Right cardiac atrium (tissue), 5 donors: ENCODE measurements around the gene CMSS1. TPM values are rescaled to one million over a fixed set of nuclear protein-coding genes. Genes with fewer than 3 reads are reported as not detected.
"Not testable (repeated sequence)": the region's sequence is repeated elsewhere in the genome, so short reads cannot be mapped to it uniquely, and the experiment has no call there.

Experiments
- ATAC-seq, 2 donors: fragments of 200-7000 bp; cut with Tn5 transposase; one replicate each; pipeline versions ENCODE4 v1.8.0 to v1.9.1; 2020; ENCODE audit warnings: moderate library complexity in 2 of 2, mild to moderate bottlenecking in 1 of 2
- DNase-seq, 3 donors: peaks; one replicate each; pipeline ENCODE4 v3.0.0-alpha.2; 2020
- H3K27ac ChIP-seq: one replicate; pipeline ENCODE4 v1.5.1; 2013; ENCODE audit warnings: mild to moderate bottlenecking, low read length, control low read depth, moderate library complexity
- H3K27me3 ChIP-seq: one replicate; pipeline ENCODE4 v1.6.1; 2013; ENCODE audit not compliant: control insufficient read depth, insufficient read depth
- H3K4me1 ChIP-seq: one replicate; pipeline ENCODE4 v1.6.1; 2013; ENCODE audit warnings: low read length; ENCODE audit not compliant: control insufficient read depth, insufficient read depth
- H3K4me3 ChIP-seq: one replicate; pipeline ENCODE4 v1.5.1; 2013; ENCODE audit warnings: low read length, control low read depth
- H3K9me3 ChIP-seq: one replicate; pipeline ENCODE4 v1.6.1; 2013; ENCODE audit warnings: low read length; ENCODE audit not compliant: control insufficient read depth
- WGBS: extraction: QIAGEN DNeasy Blood & Tissue Kit; methylation state at CpG from one replicate; pipeline ENCODE4 v1.1.7; 2013; 5-methylcytosine and 5-hydroxymethylcytosine counted together
- intact Hi-C, 4 donors: fragments of 100-400 bp; cut with DNase I; formaldehyde crosslinking; loops; one replicate each; pipeline versions ENCODE4 v1.11.0 to v1.14.0; 2022 to 2023
- polyA plus RNA-seq: library from polyadenylated mRNA; stranded (reverse); fragments of 200-250 nt; gene quantifications from one replicate; pipeline ENCODE4 v1.2.3, GENCODE V29; 2013
- total RNA-seq, 4 donors: library from RNA; stranded (reverse); fragmentation: NEBNext Ultra II Directional; extraction: Animal tissue kit (Norgen Biotek cat#: 25700); gene quantifications; one replicate each; pipeline ENCODE4 v1.2.1, GENCODE V29; 2021
- donor health status: healthy with polysubstance abuse.
- donor health status: DM: no; HTN: yes; CAD: no.
- donor health status: DM: no; HTN: no; CAD: no.
- donor health status: DM: no; HTN: yes; CAD: no; lungs with severe emphysema.
- donor health status: DM: yes; HTN: yes; CAD: no.

CMSS1 gene
- total and polyA plus RNA-seq, 5 donors: 18.9 to 33.8 (median 26.6) TPM

DNA sequence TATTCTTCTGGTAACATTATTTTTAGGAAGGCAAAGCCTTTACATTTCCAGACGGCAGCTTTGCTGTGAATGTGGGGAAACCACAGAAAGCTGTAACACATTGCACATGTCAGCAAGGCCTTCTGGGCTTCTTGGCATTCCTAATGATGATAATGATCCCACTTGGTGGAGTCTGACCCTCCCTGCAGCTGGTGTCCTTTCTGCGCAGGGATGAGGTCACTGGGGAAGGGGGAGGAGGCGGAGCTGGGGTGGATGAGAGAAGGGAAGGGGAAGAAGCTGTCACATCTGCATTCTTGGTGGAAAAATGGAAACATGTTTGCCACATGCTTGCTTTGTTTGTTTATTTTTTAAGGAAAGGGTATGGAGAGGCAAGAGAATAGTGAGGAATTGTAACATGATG, 228.0 kb downstream of the CMSS1 start:
- intact Hi-C loops: loop anchor here in 1 of 4 donors (10.0 kb wide), 1 partner anchor 171 kb away; no protein-coding TSS in a partner anchor
- peak; percentile 57 to 80 (median 62) for DNase-seq
- WGBS: 53% methylated on average over 3 of the region's 3 CpGs
- Histone ChIP-seq H3K9me3 (no peaks in the 10 kb centered on the region), H3K27ac (peak overlapping the region; percentile 23), H3K27me3 (no peaks in the 10 kb centered on the region), H3K4me3 (no peak overlapping the region), H3K4me1 (peaks cover 10% of the 10 kb centered on the region)
- peak; percentile 58 to 74 for ATAC-seq

DNA sequence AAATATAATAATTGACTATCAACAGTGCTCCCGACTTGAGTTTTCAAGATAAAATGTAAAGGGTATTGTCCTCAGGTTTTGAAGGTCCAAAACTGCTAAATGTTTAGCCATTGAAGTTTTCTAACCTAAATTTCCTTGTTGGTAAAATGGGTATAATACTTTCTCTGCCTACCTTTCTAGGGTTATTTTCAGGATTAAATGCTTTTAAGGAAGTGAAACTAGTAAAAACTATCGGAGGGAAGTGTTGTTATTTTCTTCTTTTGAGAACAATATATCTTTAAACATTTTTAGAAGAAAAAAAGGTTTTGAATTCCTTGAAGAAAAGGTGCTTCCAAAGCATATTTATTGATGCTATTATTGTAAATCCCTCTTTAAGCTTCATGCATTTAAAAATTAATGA, 229.3 kb downstream of the CMSS1 start:
- Histone ChIP-seq H3K27ac (no peak overlapping the region), H3K4me1 (peaks cover 10% of the 10 kb centered on the region), H3K9me3 (no peaks in the 10 kb centered on the region), H3K27me3 (no peaks in the 10 kb centered on the region), H3K4me3 (no peak overlapping the region)
- DNase-seq (no peak), ATAC-seq (no peak)
- intact Hi-C loops: loop anchor here in 1 of 4 donors (10.0 kb wide), 1 partner anchor 172 kb away; no protein-coding TSS in a partner anchor
- 82% methylated on average over 2 of the region's 2 CpGs for WGBS

DNA sequence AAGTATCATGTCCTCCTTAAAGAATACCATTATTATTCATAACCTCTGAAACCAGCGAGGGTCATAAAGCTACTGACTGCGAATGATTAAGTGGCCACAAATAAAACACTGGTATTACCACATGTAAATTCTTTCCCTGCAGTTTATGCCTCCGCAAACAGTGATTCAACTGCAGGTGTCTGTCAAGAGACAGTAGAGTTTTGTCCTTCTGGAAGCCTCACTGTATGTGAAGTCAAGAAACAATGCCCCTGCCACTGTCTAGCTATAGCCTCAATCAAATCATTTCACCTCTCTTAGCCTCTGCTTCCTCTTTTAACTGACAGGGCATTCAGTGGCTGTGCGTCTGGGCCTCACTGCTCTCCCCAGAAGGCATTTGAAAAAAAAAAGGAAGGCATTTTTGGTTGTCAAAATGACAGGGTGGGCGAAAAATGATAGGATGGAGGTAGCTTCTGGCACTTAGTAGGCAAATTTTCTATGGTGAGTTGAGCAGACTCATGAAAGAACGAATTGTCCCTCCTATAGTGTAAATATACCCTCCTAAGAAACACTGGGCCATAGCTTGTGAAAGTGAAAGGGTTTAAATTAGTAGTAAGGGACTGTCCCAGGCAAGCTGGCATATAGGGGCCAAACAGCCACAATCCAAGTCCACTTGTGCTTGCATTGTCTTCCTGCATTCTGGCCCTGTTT, 229.9 kb downstream of the CMSS1 start:
- DNase-seq (no peak), ATAC-seq (peak; percentile 55 to 58)
- WGBS: 79% methylated on average over 6 of the region's 6 CpGs
- Histone ChIP-seq H3K4me3 (no peak overlapping the region), H3K4me1 (peaks cover 10% of the 10 kb centered on the region), H3K9me3 (no peaks in the 10 kb centered on the region), H3K27ac (peak overlapping the region; percentile 30), H3K27me3 (no peaks in the 10 kb centered on the region)
- intact Hi-C loops: loop anchor here in 1 of 4 donors (10.0 kb wide), 1 partner anchor 173 kb away; no protein-coding TSS in a partner anchor

DNA sequence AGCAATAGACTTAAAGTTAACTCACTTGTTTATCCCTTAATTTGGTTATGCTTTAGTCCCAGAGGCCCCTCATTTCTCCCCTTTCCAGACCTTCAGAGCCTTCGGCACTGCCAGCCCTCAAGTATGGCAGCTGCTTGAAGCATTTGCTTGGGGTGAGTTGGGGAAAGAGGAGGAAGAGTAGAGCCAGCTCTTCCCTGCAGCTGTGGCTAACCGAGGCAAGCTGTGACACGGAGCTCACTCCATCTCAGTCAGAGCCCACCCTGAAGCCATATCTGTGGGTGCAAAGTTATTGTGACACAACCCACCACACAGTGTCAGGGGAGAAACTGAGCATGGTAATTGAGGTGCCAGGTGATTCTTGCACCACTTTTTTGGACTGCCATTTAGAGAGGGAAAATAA, 230.6 kb downstream of the CMSS1 start:
- intact Hi-C loops: loop anchor here in 1 of 4 donors (10.0 kb wide), 1 partner anchor 173 kb away; no protein-coding TSS in a partner anchor
- Histone ChIP-seq H3K27me3 (no peaks in the 10 kb centered on the region), H3K4me3 (no peak overlapping the region), H3K4me1 (peaks cover 8% of the 10 kb centered on the region), H3K9me3 (no peaks in the 10 kb centered on the region), H3K27ac (no peak overlapping the region)
- ATAC-seq (no peak), DNase-seq (no peak)
- 93% methylated on average over 3 of the region's 3 CpGs for WGBS

DNA sequence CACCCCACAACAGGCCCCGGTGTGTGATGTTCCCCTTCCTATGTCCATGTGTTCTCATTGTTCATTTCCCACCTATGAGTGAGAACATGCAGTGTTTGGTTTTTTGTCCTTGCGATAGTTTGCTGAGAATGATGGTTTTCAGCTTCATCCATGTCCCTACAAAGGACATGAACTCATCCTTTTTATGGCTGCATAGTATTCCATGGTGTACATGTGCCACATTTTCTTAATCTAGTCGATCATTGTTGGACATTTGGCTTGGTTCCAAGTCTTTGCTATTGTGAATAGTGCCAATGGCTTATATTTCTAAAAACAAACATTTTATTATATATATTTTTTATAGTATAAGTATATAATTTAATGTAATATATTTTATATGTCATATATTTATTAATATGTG, 233.9 kb downstream of the CMSS1 start:
- H3K27ac ChIP-seq, H3K27me3 ChIP-seq, H3K9me3 ChIP-seq, H3K4me3 ChIP-seq, ATAC-seq, DNase-seq, H3K4me1 ChIP-seq: not testable (repeated sequence)
- WGBS: 96% methylated on average over 3 of the region's 3 CpGs
- intact Hi-C loops: loop anchor here in 1 of 4 donors (10.0 kb wide), 1 partner anchor 207 kb away; no protein-coding TSS in a partner anchor

DNA sequence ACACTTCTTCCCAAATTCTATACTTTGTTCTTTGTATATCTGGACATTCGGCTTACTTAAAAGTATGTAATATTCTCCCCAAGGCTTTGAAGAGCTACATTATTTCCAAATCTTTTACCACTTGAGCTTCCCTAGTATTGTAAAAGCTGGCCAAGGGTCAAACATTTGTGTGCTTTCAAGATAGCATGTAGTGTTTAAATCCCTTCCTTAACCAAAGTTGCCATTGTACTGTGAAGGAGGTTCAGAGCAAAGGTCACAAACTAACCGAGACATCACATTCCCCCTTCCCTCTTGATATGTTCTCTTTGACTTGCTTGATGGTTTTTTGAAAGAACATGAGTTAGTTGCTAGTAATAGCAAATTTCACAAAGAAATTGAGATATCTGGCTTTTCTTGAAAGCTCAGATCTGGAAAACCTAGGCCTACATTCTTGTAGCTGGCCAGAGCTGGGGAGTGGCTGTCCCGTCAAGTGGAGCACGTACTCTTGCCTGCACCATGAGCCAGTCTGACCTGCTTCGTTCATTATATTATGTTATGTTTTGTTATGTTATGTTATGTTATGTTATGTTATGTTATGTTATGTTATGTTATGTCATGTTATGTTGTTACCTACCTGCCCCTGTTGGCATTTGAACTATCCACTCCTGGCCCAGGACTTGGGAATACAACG, 236.4 kb downstream of the CMSS1 start:
- Histone ChIP-seq H3K4me3 (no peak overlapping the region), H3K27ac (no peak overlapping the region), H3K27me3 (no peaks in the 10 kb centered on the region), H3K4me1 (no peaks in the 10 kb centered on the region), H3K9me3 (no peaks in the 10 kb centered on the region)
- no peak for ATAC-seq
- no peak for DNase-seq
- 87% methylated on average over 6 of the region's 6 CpGs for WGBS
- intact Hi-C loops: loop anchor here in 1 of 4 donors (10.0 kb wide), 1 partner anchor 209 kb away; no protein-coding TSS in a partner anchor

DNA sequence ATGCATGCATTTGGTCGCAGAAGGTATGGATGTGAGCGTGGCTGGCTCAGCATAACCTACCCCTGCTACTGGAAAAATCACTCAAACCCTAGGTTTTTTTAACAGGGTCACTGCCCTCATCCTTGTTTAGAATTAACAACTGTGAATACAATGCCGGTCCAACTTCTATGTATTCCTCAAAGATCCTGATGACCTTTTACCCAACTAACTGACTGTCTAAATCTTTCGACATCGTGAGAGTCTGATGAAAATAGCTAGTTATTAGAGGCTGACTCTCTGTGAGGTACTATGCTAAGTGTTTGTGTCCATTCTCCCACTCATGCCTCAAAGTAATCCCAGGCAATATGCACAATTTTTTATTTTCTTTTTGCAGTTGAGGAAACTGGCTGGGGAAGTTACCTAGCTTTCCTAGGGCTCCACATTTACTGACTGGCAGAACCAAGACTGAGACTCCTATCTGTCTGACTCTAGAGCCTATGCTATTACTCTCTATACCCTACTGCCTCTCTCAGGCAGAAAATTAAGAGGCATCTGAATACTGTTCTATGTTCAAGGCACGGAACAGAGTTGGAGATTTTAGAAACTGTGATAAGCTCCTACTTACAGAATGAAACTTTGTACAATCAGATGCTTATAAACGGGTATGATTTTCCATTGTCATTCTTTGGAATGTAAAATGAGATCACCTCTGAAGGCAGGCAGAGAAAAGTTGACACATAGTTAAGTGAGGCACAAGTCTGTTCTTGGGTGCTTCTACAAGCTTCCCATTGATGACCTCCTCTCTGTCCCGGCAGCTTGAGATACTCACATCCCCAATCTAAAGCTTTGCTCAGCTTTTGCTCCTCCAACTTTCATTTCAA, 240.3 kb downstream of the CMSS1 start:
- peak; percentile 58 to 63 for ATAC-seq
- intact Hi-C loops: loop anchor here in 1 of 4 donors (10.0 kb wide), 1 partner anchor 213 kb away; no protein-coding TSS in a partner anchor
- DNase-seq: no peak
- Histone ChIP-seq H3K4me3 (no peak overlapping the region), H3K27ac (no peak overlapping the region), H3K27me3 (no peaks in the 10 kb centered on the region), H3K9me3 (no peaks in the 10 kb centered on the region), H3K4me1 (no peaks in the 10 kb centered on the region)
- 77% methylated on average over 8 of the region's 8 CpGs for WGBS

DNA sequence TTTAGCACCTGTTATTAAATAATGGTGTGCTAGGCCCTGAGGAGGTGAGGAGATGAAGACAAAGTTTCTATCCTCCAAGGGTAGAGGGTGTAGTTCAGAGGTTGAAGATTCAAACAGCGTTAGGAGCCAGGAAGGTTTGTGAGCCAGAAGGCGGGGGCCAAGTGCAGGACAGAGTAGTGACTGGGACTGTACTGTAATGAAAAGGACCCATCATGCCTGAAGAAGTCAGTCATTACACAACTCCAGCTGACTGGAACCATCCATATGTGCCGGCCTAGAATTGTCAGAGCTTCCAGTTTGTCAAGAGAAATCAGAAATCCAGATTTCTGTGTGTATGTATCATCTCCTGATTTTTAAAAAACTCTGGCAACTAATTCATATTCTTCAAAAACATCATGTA, 241.8 kb downstream of the CMSS1 start:
- H3K27ac ChIP-seq: no peak overlapping the region
- no peaks in the 10 kb centered on the region for H3K27me3 ChIP-seq
- intact Hi-C loops: loop anchor here in 1 of 4 donors (10.0 kb wide), 1 partner anchor 215 kb away; no protein-coding TSS in a partner anchor
- DNase-seq: no peak
- no peak overlapping the region for H3K4me3 ChIP-seq
- ATAC-seq: peak in 1 of 2 donors; percentile 36
- H3K9me3 ChIP-seq: no peaks in the 10 kb centered on the region
- WGBS: 81% methylated on average over 3 of the region's 3 CpGs
- H3K4me1 ChIP-seq: no peaks in the 10 kb centered on the region

DNA sequence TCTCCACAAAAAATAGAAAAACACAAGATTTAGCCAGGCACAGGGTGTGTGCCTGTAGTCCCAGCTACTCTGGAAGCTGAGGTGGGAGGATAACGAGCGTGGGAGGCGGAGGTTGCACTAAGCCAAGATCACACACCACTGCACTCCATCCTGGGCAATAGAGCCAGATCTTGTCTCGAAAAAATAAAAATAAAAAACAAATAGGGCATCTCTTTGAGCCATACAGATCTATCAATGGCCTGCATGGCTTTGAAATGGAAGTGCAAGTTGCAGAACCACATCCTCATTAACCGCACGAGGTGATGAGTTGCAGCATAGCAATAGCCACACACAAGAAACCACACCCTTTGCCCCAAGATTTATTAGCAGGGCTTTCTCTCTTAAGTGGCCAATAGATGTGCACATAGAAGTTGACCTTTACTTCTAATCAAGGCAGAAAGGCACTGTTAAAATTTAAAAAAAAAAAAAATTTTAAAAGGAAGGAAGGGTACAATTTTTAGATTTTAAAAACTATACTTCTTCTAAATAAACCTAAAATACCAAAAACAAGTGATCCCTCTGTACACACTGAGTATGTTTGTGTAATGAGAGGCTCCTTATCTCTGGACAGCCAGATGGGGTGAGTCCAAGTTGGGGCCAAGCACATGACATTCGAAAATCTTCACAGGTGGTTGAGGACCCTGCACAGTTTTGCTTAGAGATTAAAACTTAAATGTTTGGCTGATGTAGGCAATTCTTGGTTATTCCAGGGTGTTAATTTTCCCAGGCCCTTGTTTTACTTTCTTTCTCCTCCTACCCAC, 243.2 kb downstream of the CMSS1 start:
- no peak overlapping the region for H3K4me3 ChIP-seq
- no peak for ATAC-seq
- H3K27ac ChIP-seq: no peak overlapping the region
- no peaks in the 10 kb centered on the region for H3K4me1 ChIP-seq
- H3K27me3 ChIP-seq: no peaks in the 10 kb centered on the region
- WGBS: 79% methylated on average over 7 of the region's 7 CpGs
- no peak for DNase-seq
- intact Hi-C loops: no loop called here
- H3K9me3 ChIP-seq: no peaks in the 10 kb centered on the region

DNA sequence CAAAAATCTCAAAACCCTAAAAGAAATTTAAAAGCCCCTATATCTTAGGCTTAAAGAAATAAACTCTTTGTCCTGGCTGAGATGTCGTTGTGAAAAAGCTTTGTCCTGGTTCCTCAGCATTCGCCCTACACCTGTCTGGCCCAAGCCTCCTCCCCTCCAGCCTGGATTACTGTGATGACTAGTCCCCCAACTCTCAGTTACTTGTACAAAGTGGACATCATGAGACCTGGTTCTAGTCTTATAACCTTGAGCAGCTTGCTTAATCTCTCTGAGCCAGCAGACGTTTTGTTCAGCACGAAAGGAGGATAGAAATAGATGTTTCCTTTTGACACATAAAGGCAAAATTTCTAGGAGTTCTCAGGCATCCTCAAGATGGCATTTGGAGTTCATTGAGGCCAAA, 245.0 kb downstream of the CMSS1 start:
- intact Hi-C loops: no loop called here

More for the DNA sequence above, 245.0 kb downstream of the CMSS1 start:
- Histone ChIP-seq H3K4me3 (no peak overlapping the region), H3K4me1 (no peaks in the 10 kb centered on the region), H3K27ac (no peak overlapping the region), H3K9me3 (no peaks in the 10 kb centered on the region), H3K27me3 (no peaks in the 10 kb centered on the region)
- WGBS: 83% methylated on average over 4 of the region's 4 CpGs
- ATAC-seq: no peak
- DNase-seq: no peak
